Panc1 (cell line): ENCODE measurements around the gene COPZ1.
"Not testable (repeated sequence)": the region's sequence is repeated elsewhere in the genome, so short reads cannot be mapped to it uniquely, and the experiment has no call there.

ENCODE experiments used
- CTCF ChIP-seq: fragments of 450-650 bp; IDR thresholded peaks from 2 replicates; pipeline ENCODE4 v1.5.1; 2017; ENCODE audit warnings: mild to moderate bottlenecking
- REST ChIP-seq, 2 experiments: IDR thresholded peaks; 2 replicates each; pipeline ENCODE4 v1.6.1; 2011 to 2012; ENCODE audit warnings: low read depth in 2 of 2, control low read depth in 1 of 2, low read length in 1 of 2, mild to moderate bottlenecking in 1 of 2, moderate library complexity in 1 of 2; ENCODE audit not compliant: insufficient read depth in 1 of 2

GRCh38 chr12:54312309-54312708 lies 12.6 kb upstream of the COPZ1 start:
- not testable (repeated sequence) for TF ChIP-seq CTCF; REST (IDR thresholded peaks at IDR 0.05; ENCODE audit: insufficient read depth in 1 of 2, low read depth in 2 of 2, low read length in 1 of 2)
